ENCODE results near the gene PTAR1. TPM values are rescaled to one million over a fixed set of nuclear protein-coding genes. Genes with fewer than 3 reads are reported as not detected.

PTAR1 gene
- total RNA-seq, 2 experiments from 2014 or later = 28.3 to 29.5 TPM

GRCh38 chr9:69678843-69679538 is 80.8 kb downstream of the PTAR1 start:
- POLR2A ChIA-PET = no interaction called here

GRCh38 chr9:69677931-69678330 is 81.9 kb downstream of the PTAR1 start:
- ChIA-PET POLR2A (no interaction called here), CTCF (no interaction called here)

More at GRCh38 chr9:69678843-69679538, 80.8 kb downstream of the PTAR1 start:
- CTCF ChIA-PET = no interaction called here

GRCh38 chr9:69675563-69675962 is 84.2 kb downstream of the PTAR1 start:
- CTCF ChIA-PET = no interaction called here
- POLR2A ChIA-PET = no interaction called here

GRCh38 chr9:69674716-69675438 is 84.9 kb downstream of the PTAR1 start:
- POLR2A ChIA-PET = no interaction called here
- CTCF ChIA-PET = no interaction called here

- ChIA-PET POLR2A (no interaction called here), CTCF (no interaction called here)
Observed at GRCh38 chr9:69674112-69674685, 85.6 kb downstream of the PTAR1 start.

- CTCF ChIA-PET = no interaction called here
- POLR2A ChIA-PET = no interaction called here
Observed at GRCh38 chr9:69673311-69673640, 86.5 kb downstream of the PTAR1 start.

- ChIA-PET CTCF (interaction anchor here (0.5 to 1.2 kb wide), 2 partner anchors 86 to 647 kb away, joined by 4 to 5 read pairs; no protein-coding TSS in a partner anchor), POLR2A (no interaction called here)
Observed at GRCh38 chr9:69672596-69673310, 87.1 kb downstream of the PTAR1 start.

GRCh38 chr9:69671879-69672595 is 87.8 kb downstream of the PTAR1 start, which contains the start of gene APBA1:
TSS of gene APBA1 (minus strand) at chr9:69672371.
- POLR2A ChIA-PET = no interaction called here
- CTCF ChIA-PET = interaction anchor here (0.5 to 1.2 kb wide), 2 partner anchors 87 to 647 kb away, joined by 4 to 5 read pairs; no protein-coding TSS in a partner anchor

- POLR2A ChIA-PET = no interaction called here
Observed at GRCh38 chr9:69671311-69671878, 88.4 kb downstream of the PTAR1 start.

GRCh38 chr9:69667306-69667705 is 92.5 kb downstream of the PTAR1 start:
- ChIA-PET POLR2A (no interaction called here), CTCF (no interaction called here)

More at GRCh38 chr9:69671311-69671878, 88.4 kb downstream of the PTAR1 start:
- CTCF ChIA-PET = no interaction called here

- CTCF ChIA-PET = no interaction called here
- POLR2A ChIA-PET = no interaction called here
Observed at GRCh38 chr9:69660304-69660703, 99.5 kb downstream of the PTAR1 start.

Other genes with a start within 250 kb of the PTAR1 start
- gene APBA1, start 87.6 kb downstream of the PTAR1 start, total RNA-seq = under 1 TPM; 0.08 to 0.10 TPM
- 1 to 10 TPM in 1 of 2 experiments, under 1 TPM in 1; 0.25 to 1.4 TPM for gene CFAP95, start 60.8 kb upstream of the PTAR1 start, total RNA-seq